ENCODE measurements around the gene CEP57L1.

GRCh38 chr6:109192865-109193264 is 97.6 kb downstream of the CEP57L1 start:
- TF ChIP-seq CTCF (IDR thresholded peaks at IDR 0.05 in 4 of 5, conservative IDR thresholded peaks at IDR 0.05 in 1 of 5) = no peak
- TF ChIP-seq POLR2A (IDR thresholded peaks at IDR 0.05) = no peak
